Activated CD4-positive, alpha-beta memory T cell treated with anti-CD3 and anti-CD28 coated beads for 36 hours (primary cell): ENCODE results near the gene CACNA1S. TPM values are rescaled to one million over a fixed set of nuclear protein-coding genes. Genes with fewer than 3 reads are reported as not detected.

Source experiments
- CTCF ChIA-PET: fragments of 350-600 bp; sonication (Branson Sonifier 250); formaldehyde crosslinking; loops from one replicate; lab custom pipeline; 2021; ENCODE audit warnings: antibody characterized with exemption, inconsistent platforms; lab: Charles Lee
- POLR2A ChIA-PET: fragments of 350-600 bp; sonication (Branson Sonifier 250); formaldehyde crosslinking; loops from one replicate; lab custom pipeline; 2021; ENCODE audit warnings: antibody characterized with exemption; lab: Charles Lee
- DNase-seq: peaks from one replicate; pipeline ENCODE4 v3.0.0-alpha.2; 2020
- H3K27ac Mint-ChIP-seq: one replicate; pipeline ENCODE4 v1.8.0; 2021; ENCODE audit warnings: mixed read lengths
- H3K27me3 Mint-ChIP-seq: one replicate; pipeline ENCODE4 v1.8.0; 2021; ENCODE audit warnings: mixed read lengths
- H3K36me3 Mint-ChIP-seq: one replicate; pipeline ENCODE4 v1.8.0; 2021; ENCODE audit warnings: mixed read lengths
- H3K4me1 Mint-ChIP-seq: one replicate; pipeline ENCODE4 v1.8.0; 2021; ENCODE audit warnings: low read depth, mixed read lengths
- H3K4me3 Mint-ChIP-seq: one replicate; pipeline ENCODE4 v1.8.0; 2021; ENCODE audit warnings: mild to moderate bottlenecking, mixed read lengths
- H3K9me3 Mint-ChIP-seq: one replicate; pipeline ENCODE4 v1.8.0; 2021; ENCODE audit warnings: mixed read lengths
- intact Hi-C: fragments of 100-400 bp; cut with micrococcal nuclease; formaldehyde crosslinking; loops from one replicate; pipeline ENCODE4 v1.15.1; 2023
- total RNA-seq, 2 experiments: library from RNA; stranded (reverse); gene quantifications; one replicate each; pipeline ENCODE4 v1.2.3, GENCODE V29; 2021

The CACNA1S gene
- total RNA-seq, 2 experiments from 2014 or later: not detected

GRCh38 chr1:201051399-201051798, 60.8 kb downstream of the CACNA1S start:
- no peaks in the 10 kb centered on the region for H3K9me3 Mint-ChIP-seq
- H3K4me1 Mint-ChIP-seq: peaks cover 3% of the 10 kb centered on the region
- H3K36me3 Mint-ChIP-seq: no peaks in the 10 kb centered on the region
- H3K27me3 Mint-ChIP-seq: peaks cover 5% of the 10 kb centered on the region
- no peak overlapping the region for H3K27ac Mint-ChIP-seq
- peak; percentile 43 for DNase-seq
- no peak overlapping the region for H3K4me3 Mint-ChIP-seq
- ChIA-PET CTCF (interaction anchor here (2.2 kb wide), 1 partner anchor 72 kb away, joined by 8 read pairs; no protein-coding TSS in a partner anchor), POLR2A (interaction anchor here (1.1 kb wide), 1 partner anchor 72 kb away, joined by 4 read pairs; no protein-coding TSS in a partner anchor)
- intact Hi-C loops: no loop called here

GRCh38 chr1:201050515-201051277, 61.5 kb downstream of the CACNA1S start:
- CTCF ChIA-PET: interaction anchor here (1.4 to 3.8 kb wide), 3 partner anchors 30 to 79 kb away, joined by 3 to 30 read pairs (median 8); no protein-coding TSS in a partner anchor
- no peak overlapping the region for H3K27ac Mint-ChIP-seq
- no peak for DNase-seq
- no peaks in the 10 kb centered on the region for H3K9me3 Mint-ChIP-seq
- H3K27me3 Mint-ChIP-seq: peaks cover 5% of the 10 kb centered on the region
- no peak overlapping the region for H3K4me3 Mint-ChIP-seq
- H3K4me1 Mint-ChIP-seq: peaks cover 3% of the 10 kb centered on the region
- intact Hi-C loops: no loop called here
- H3K36me3 Mint-ChIP-seq: no peaks in the 10 kb centered on the region
- POLR2A ChIA-PET: interaction anchor here (1.1 kb wide), 1 partner anchor 71 kb away, joined by 4 read pairs; no protein-coding TSS in a partner anchor

- DNase-seq: no peak
- intact Hi-C loops: no loop called here
- H3K36me3 Mint-ChIP-seq: no peaks in the 10 kb centered on the region
- peaks cover 5% of the 10 kb centered on the region for H3K27me3 Mint-ChIP-seq
- H3K27ac Mint-ChIP-seq: no peak overlapping the region
- CTCF ChIA-PET: interaction anchor here (0.9 to 3.8 kb wide), 6 partner anchors 24 to 77 kb away, joined by 3 to 30 read pairs (median 5); no protein-coding TSS in a partner anchor
- H3K4me1 Mint-ChIP-seq: peaks cover 3% of the 10 kb centered on the region
- POLR2A ChIA-PET: no interaction called here
- no peak overlapping the region for H3K4me3 Mint-ChIP-seq
- H3K9me3 Mint-ChIP-seq: no peaks in the 10 kb centered on the region
Measured at GRCh38 chr1:201049248-201049831, 62.9 kb downstream of the CACNA1S start.

DNA sequence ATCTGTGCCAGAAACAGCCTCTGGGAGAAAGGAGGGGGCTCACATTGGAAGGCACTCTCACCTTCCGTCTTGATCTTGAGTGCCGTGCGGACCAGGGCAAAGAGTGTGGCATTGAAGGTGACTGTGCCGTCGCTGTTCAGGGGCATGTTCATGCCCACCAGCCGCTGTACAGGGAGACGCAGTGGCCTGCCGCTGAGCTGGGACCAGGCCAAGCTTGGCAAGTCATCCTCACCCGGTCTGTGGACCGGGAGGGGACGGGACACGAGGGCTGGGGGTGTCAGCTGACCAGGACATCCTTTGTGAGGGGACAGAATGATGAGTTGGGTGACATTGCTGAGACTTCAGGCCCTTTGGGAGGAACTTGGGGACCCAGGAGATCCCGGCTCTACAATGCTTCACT, 63.7 kb downstream of the CACNA1S start:
- intact Hi-C loops: no loop called here
- no peaks in the 10 kb centered on the region for H3K9me3 Mint-ChIP-seq
- peaks cover 3% of the 10 kb centered on the region for H3K4me1 Mint-ChIP-seq
- peaks cover 1% of the 10 kb centered on the region for H3K27me3 Mint-ChIP-seq
- DNase-seq: no peak
- CTCF ChIA-PET: interaction anchor here (0.9 to 3.8 kb wide), 4 partner anchors 23 to 76 kb away, joined by 3 to 30 read pairs (median 16); no protein-coding TSS in a partner anchor
- POLR2A ChIA-PET: no interaction called here
- no peak overlapping the region for H3K27ac Mint-ChIP-seq
- no peak overlapping the region for H3K4me3 Mint-ChIP-seq
- no peaks in the 10 kb centered on the region for H3K36me3 Mint-ChIP-seq

DNA sequence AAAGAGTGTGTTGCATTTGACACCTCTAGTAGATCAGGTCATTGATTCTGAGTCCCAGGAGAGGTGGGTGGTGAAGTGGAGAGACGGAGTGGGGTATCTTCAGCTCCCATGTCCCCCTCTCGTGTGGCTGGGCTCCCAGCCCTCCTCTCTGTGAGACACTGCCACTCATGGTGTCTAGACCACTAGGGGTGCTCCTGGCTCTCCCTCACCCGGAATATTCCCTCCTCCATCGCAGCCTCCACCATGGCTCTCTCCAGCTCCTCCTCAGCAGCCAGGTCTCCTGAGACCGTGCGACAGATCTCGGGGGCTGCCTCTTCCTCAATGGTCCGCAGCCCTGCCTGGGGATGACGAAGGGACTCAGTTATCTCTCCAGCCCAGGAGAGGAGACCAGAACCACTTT, 68.1 kb downstream of the CACNA1S start:
- Mint-ChIP-seq H3K4me1 (peaks cover 3% of the 10 kb centered on the region), H3K4me3 (no peak overlapping the region), H3K9me3 (no peaks in the 10 kb centered on the region), H3K27ac (no peak overlapping the region), H3K27me3 (no peaks in the 10 kb centered on the region), H3K36me3 (no peaks in the 10 kb centered on the region)
- ChIA-PET CTCF (interaction anchor here (1.1 to 12.7 kb wide), 2 partner anchors 19 to 68 kb away, joined by 3 to 433 read pairs; no protein-coding TSS in a partner anchor), POLR2A (no interaction called here)
- intact Hi-C loops: loop anchor here (5.0 kb wide), 1 partner anchor 157 kb away; no protein-coding TSS in a partner anchor
- no peak for DNase-seq

DNA sequence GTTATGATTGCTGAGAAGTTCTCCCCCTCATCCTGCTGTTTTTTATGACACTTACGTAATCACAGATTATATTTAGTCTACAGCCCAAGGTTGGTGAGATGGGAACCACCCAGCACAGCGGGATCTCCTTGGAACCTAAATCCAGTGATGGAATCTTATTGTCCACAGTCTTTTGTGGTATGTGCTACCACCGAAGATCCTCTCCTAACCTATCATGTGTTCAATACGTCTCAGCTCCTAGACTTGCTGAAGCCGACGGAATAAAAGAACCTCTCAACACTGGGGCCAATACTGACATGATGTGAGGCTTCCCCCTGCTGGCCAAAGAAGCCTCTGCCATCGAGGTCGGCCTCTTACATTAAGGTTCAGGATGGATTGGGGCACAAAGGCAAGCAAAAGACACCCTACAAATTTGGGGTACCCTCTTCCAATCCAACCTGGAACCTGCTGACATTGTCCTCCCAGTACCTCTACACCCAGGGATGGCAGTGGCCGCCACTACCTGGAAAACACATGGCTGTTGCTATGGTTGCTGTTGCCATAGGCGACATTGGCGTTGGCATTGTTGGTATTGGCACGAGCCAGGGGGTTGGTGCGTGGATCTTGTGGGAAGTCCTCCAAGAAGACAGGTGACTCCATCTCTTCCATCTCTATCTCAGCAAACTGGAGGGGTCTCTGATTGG, 69.3 kb downstream of the CACNA1S start:
- Mint-ChIP-seq H3K4me1 (peaks cover 3% of the 10 kb centered on the region), H3K36me3 (no peaks in the 10 kb centered on the region), H3K4me3 (no peak overlapping the region), H3K27me3 (no peaks in the 10 kb centered on the region), H3K9me3 (no peaks in the 10 kb centered on the region), H3K27ac (no peak overlapping the region)
- DNase-seq: peak; percentile 81
- CTCF ChIA-PET: interaction anchor here (0.7 to 12.7 kb wide), 14 partner anchors 9 to 421 kb away, joined by 3 to 433 read pairs (median 7); partner anchors contain the start of gene KIF21B
- intact Hi-C loops: loop anchor here (1.0 to 5.0 kb wide), 5 partner anchors 16 to 421 kb away; no protein-coding TSS in a partner anchor
- POLR2A ChIA-PET: interaction anchor here (1.0 kb wide), 1 partner anchor 70 kb away, joined by 4 read pairs; no protein-coding TSS in a partner anchor

DNA sequence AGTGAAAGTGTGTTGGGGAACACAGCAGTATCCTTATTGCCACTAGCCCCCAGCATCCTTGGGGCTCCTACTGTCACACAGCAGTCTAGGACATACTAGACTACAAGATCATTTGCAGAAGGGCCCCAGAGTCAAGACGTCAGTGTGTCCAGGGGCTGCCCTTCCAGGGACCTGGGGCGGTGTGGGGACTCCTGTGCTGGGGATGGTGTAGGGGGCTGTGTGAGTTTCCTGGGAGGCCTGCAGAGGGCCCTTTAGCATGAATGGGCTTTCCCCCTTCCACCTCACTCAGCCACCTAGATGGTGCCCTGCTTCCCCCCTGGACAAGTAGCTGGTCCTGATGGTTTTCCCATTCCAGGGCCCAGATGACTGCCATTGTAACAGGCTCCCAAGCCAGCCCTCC, 71.2 kb downstream of the CACNA1S start:
- intact Hi-C loops: loop anchor here (5.0 kb wide), 1 partner anchor 154 kb away; no protein-coding TSS in a partner anchor
- H3K4me1 Mint-ChIP-seq: peaks cover 3% of the 10 kb centered on the region
- POLR2A ChIA-PET: no interaction called here
- no peaks in the 10 kb centered on the region for H3K27me3 Mint-ChIP-seq
- no peaks in the 10 kb centered on the region for H3K9me3 Mint-ChIP-seq
- CTCF ChIA-PET: interaction anchor here (0.8 to 12.7 kb wide), 5 partner anchors 16 to 74 kb away, joined by 4 to 433 read pairs (median 9); partner anchors contain the start of gene KIF21B
- no peak overlapping the region for H3K27ac Mint-ChIP-seq
- H3K36me3 Mint-ChIP-seq: no peaks in the 10 kb centered on the region
- no peak for DNase-seq
- H3K4me3 Mint-ChIP-seq: no peak overlapping the region

- Mint-ChIP-seq H3K27ac (no peak overlapping the region), H3K36me3 (no peaks in the 10 kb centered on the region), H3K4me1 (peaks cover 3% of the 10 kb centered on the region), H3K9me3 (no peaks in the 10 kb centered on the region), H3K4me3 (no peak overlapping the region), H3K27me3 (no peaks in the 10 kb centered on the region)
- intact Hi-C loops: loop anchor here (5.0 kb wide), 1 partner anchor 153 kb away; no protein-coding TSS in a partner anchor
- ChIA-PET POLR2A (no interaction called here), CTCF (interaction anchor here (1.1 to 12.7 kb wide), 2 partner anchors 17 to 64 kb away, joined by 4 to 433 read pairs; no protein-coding TSS in a partner anchor)
- DNase-seq: no peak
Measured at GRCh38 chr1:201039876-201040275, 72.3 kb downstream of the CACNA1S start.

- intact Hi-C loops: no loop called here
- Mint-ChIP-seq H3K9me3 (no peaks in the 10 kb centered on the region), H3K4me1 (peaks cover 3% of the 10 kb centered on the region), H3K36me3 (no peaks in the 10 kb centered on the region), H3K27me3 (no peaks in the 10 kb centered on the region), H3K27ac (no peak overlapping the region), H3K4me3 (no peak overlapping the region)
- ChIA-PET POLR2A (no interaction called here), CTCF (interaction anchor here (1.1 to 12.7 kb wide), 2 partner anchors 17 to 64 kb away, joined by 4 to 433 read pairs; no protein-coding TSS in a partner anchor)
- DNase-seq: no peak
Measured at GRCh38 chr1:201039418-201039817, 72.8 kb downstream of the CACNA1S start.

GRCh38 chr1:201038186-201038876, 73.9 kb downstream of the CACNA1S start:
- no peaks in the 10 kb centered on the region for H3K36me3 Mint-ChIP-seq
- CTCF ChIA-PET: interaction anchor here (1.3 to 12.7 kb wide), 2 partner anchors 63 to 81 kb away, joined by 4 to 433 read pairs; no protein-coding TSS in a partner anchor
- intact Hi-C loops: no loop called here
- POLR2A ChIA-PET: no interaction called here
- H3K4me3 Mint-ChIP-seq: no peak overlapping the region
- no peaks in the 10 kb centered on the region for H3K27me3 Mint-ChIP-seq
- no peak overlapping the region for H3K27ac Mint-ChIP-seq
- peaks cover 3% of the 10 kb centered on the region for H3K4me1 Mint-ChIP-seq
- no peaks in the 10 kb centered on the region for H3K9me3 Mint-ChIP-seq
- no peak for DNase-seq
